ENCODE results near the gene NAV3.

- TF ChIP-seq CTCF (IDR thresholded peaks at IDR 0.05) (no peak), POLR2A (IDR thresholded peaks at IDR 0.05) (no peak)
Observed at GRCh38 chr12:78181544-78182162, 351.0 kb downstream of the NAV3 start.
